SK-N-SH (cell line): ENCODE measurements around the gene RNU7-1. TPM values are rescaled to one million over a fixed set of nuclear protein-coding genes. Genes with fewer than 3 reads are reported as not detected.
A peak's percentile ranks its signal among the peaks of the same experiment; 100 is the strongest.

Source experiments
- CTCF ChIA-PET: fragments of 300-600, 350-600 bp; formaldehyde crosslinking; extraction: SDS; loops from one replicate; lab custom pipeline; 2021; lab: Yijun Ruan, JAX
- POLR2A ChIA-PET: fragments of 350-600 bp; sonication (Branson Sonifier 250); formaldehyde crosslinking; extraction: SDS; loops from one replicate; lab custom pipeline; 2020; ENCODE audit warnings: antibody characterized with exemption, inconsistent platforms; lab: Yijun Ruan, JAX
- DNase-seq: peaks from one replicate; pipeline ENCODE4 v3.0.0; 2012
- H2AFZ ChIP-seq: fragments of 200-600 bp; sonication (generic); 2 replicates; pipeline ENCODE4 v1.8.1; 2016; ENCODE audit warnings: antibody characterized with exemption, mild to moderate bottlenecking, low read depth
- H3F3A ChIP-seq: fragments of 200-600 bp; sonication (generic); replicated peaks from 2 replicates; pipeline ENCODE3; 2016; ENCODE audit warnings: antibody characterized with exemption, mild to moderate bottlenecking; ENCODE audit not compliant: insufficient read depth
- H3K27ac ChIP-seq, 2 experiments: fragments of 200-500 bp in 1 of 2; fragments of 200-600 bp in 1 of 2; sonication (Bioruptor generic) in 1 of 2; sonication (generic), shearing (Covaris generic) in 1 of 2; 2 replicates each; pipeline versions ENCODE4 v1.5.1 to v1.6.1; 2014 to 2016; ENCODE audit warnings: low read depth in 2 of 2, inconsistent platforms in 1 of 2, low read length in 1 of 2, mild to moderate bottlenecking in 1 of 2, mixed read lengths in 1 of 2
- H3K27me3 ChIP-seq: fragments of 200-600 bp; sonication (generic), shearing (Covaris generic); 2 replicates; pipeline ENCODE4 v1.6.1; 2016; ENCODE audit warnings: mixed run types; ENCODE audit not compliant: insufficient read depth
- H3K36me3 ChIP-seq, 2 experiments: fragments of 200-500 bp in 1 of 2; fragments of 200-600 bp in 1 of 2; sonication (Bioruptor generic) in 1 of 2; sonication (generic) in 1 of 2; replicated peaks in 1 of 2; 2 replicates each; pipeline versions ENCODE3 to v1.5.1; 2014 to 2016; ENCODE audit warnings: low read length in 1 of 2, mild to moderate bottlenecking in 1 of 2; ENCODE audit not compliant: insufficient read depth in 2 of 2, control insufficient read depth in 1 of 2
- H3K4me1 ChIP-seq, 2 experiments: fragments of 200-500 bp in 1 of 2; fragments of 200-600 bp in 1 of 2; sonication (Bioruptor generic) in 1 of 2; sonication (generic), shearing (Covaris generic) in 1 of 2; 2 replicates each; pipeline versions ENCODE4 v1.5.1 to v1.6.1; 2014 to 2016; ENCODE audit warnings: low read depth in 1 of 2, low read length in 1 of 2, mixed run types in 1 of 2; ENCODE audit not compliant: insufficient read depth in 2 of 2, control insufficient read depth in 1 of 2
- H3K4me2 ChIP-seq: fragments of 200-600 bp; sonication (generic), shearing (Covaris generic); 2 replicates; pipeline ENCODE4 v1.6.1; 2017; ENCODE audit warnings: mixed run types
- H3K4me3 ChIP-seq, 2 experiments: fragments of 200-500 bp in 1 of 2; fragments of 200-600 bp in 1 of 2; sonication (Bioruptor generic) in 1 of 2; sonication (generic), shearing (Covaris generic) in 1 of 2; 2 replicates each; pipeline versions ENCODE4 v1.5.1 to v1.8.1; 2014 to 2016; ENCODE audit warnings: low read depth in 2 of 2, inconsistent platforms in 1 of 2, low read length in 1 of 2, mild to moderate bottlenecking in 1 of 2, mixed read lengths in 1 of 2, moderate library complexity in 1 of 2
- H3K79me2 ChIP-seq: fragments of 200-600 bp; sonication (generic); 2 replicates; pipeline ENCODE4 v1.8.1; 2017; ENCODE audit warnings: mild to moderate bottlenecking; ENCODE audit not compliant: insufficient read depth
- H3K9ac ChIP-seq: fragments of 200-600 bp; sonication (generic); 2 replicates; pipeline ENCODE4 v1.6.1; 2017; ENCODE audit warnings: mixed run types
- H3K9me2 ChIP-seq: fragments of 200-600 bp; sonication (generic); 2 replicates; pipeline ENCODE4 v1.6.1; 2017; ENCODE audit warnings: mixed run types
- H3K9me3 ChIP-seq: fragments of 200-600 bp; sonication (generic); 2 replicates; pipeline ENCODE4 v1.6.1; 2017; ENCODE audit warnings: mixed run types, mild to moderate bottlenecking, moderate library complexity
- H4K20me1 ChIP-seq: fragments of 200-600 bp; sonication (generic); 2 replicates; pipeline ENCODE4 v1.6.1; 2017; ENCODE audit warnings: mild to moderate bottlenecking, mixed run types; ENCODE audit not compliant: insufficient read depth
- FOXJ3 ChIP-seq: sonication (generic); formaldehyde crosslinking; IDR thresholded peaks from 2 replicates; pipeline ENCODE4 v1.5.1; 2020; ENCODE audit warnings: mild to moderate bottlenecking, missing genetic modification reagents
- GATA2 ChIP-seq: sonication (generic); formaldehyde crosslinking; IDR thresholded peaks from 2 replicates; pipeline ENCODE4 v1.5.0; 2020; ENCODE audit warnings: mild to moderate bottlenecking, missing genetic modification reagents
- JUND ChIP-seq: IDR thresholded peaks from 2 replicates; pipeline ENCODE4 v1.4.0; 2012
- MEF2A ChIP-seq: IDR thresholded peaks from 2 replicates; pipeline ENCODE4 v1.4.0; 2012; ENCODE audit warnings: low read depth, borderline replicate concordance
- NFIC ChIP-seq: IDR thresholded peaks from 2 replicates; pipeline ENCODE4 v1.4.0; 2012; ENCODE audit warnings: borderline replicate concordance
- PBX3 ChIP-seq: IDR thresholded peaks from 2 replicates; pipeline ENCODE4; 2012
- POLR2AphosphoS5 ChIP-seq: IDR thresholded peaks from 2 replicates; pipeline ENCODE4 v1.6.1; 2012; ENCODE audit warnings: low read depth, low read length
- RAD21 ChIP-seq: IDR thresholded peaks from 2 replicates; pipeline ENCODE4 v1.6.1; 2012; ENCODE audit warnings: mild to moderate bottlenecking, low read length
- RCOR1 ChIP-seq: fragments of 150-350 bp; IDR thresholded peaks from 2 replicates; pipeline ENCODE4 v1.6.1; 2017; ENCODE audit warnings: antibody characterized with exemption, low read length
- SIN3A ChIP-seq: IDR thresholded peaks from 2 replicates; pipeline ENCODE4 v1.6.1; 2012; ENCODE audit warnings: low read depth, mild to moderate bottlenecking, low read length, moderate library complexity, borderline replicate concordance
- TAF1 ChIP-seq: IDR thresholded peaks from 2 replicates; pipeline ENCODE4 v1.6.1; 2012; ENCODE audit warnings: low read depth, mild to moderate bottlenecking, low read length, moderate library complexity, borderline replicate concordance
- TCF12 ChIP-seq: IDR thresholded peaks from 2 replicates; pipeline ENCODE4 v1.4.0; 2012
- WGBS: methylation state at CpG from one replicate; pipeline ENCODE4 v1.1.6; 2017; ENCODE audit warnings: low lambda C conversion rate; 5-methylcytosine and 5-hydroxymethylcytosine counted together
- polyA plus RNA-seq, 3 experiments: library from polyadenylated mRNA; depleted of rRNA; stranded (reverse); fragments of >200 nt; gene quantifications; 2 replicates each; pipeline ENCODE4 v1.2.3, GENCODE V29; 2012
- TF ChIP-seq, protein P1 (sequence below): fragments of 200-600 bp; sonication (generic); IDR thresholded peaks from 2 replicates; pipeline ENCODE4 v1.6.1; 2017; ENCODE audit warnings: antibody characterized with exemption, mild to moderate bottlenecking, moderate library complexity
- TF ChIP-seq, protein P2 (sequence below): IDR thresholded peaks from 2 replicates; pipeline ENCODE4 v1.6.1; 2012; ENCODE audit warnings: mild to moderate bottlenecking, low read depth, low read length, moderate library complexity
- TF ChIP-seq, protein P3 (sequence below): IDR thresholded peaks from 2 replicates; pipeline ENCODE4 v1.4.0; 2012; ENCODE audit warnings: low read depth, borderline replicate concordance

The RNU7-1 gene
- polyA plus RNA-seq, 1 of the 3 experiments (the other 2 are of a cell fraction): not detected

GRCh38 chr12:6954316-6955107 lies 10.9 kb downstream of the RNU7-1 start:
- DNase-seq: peak; percentile 24
- WGBS: 88% methylated on average over 16 of the region's 21 CpGs
- H4K20me1 ChIP-seq: no peaks in the 10 kb centered on the region
- no peaks in the 10 kb centered on the region for H3F3A ChIP-seq
- no peaks in the 10 kb centered on the region for H3K79me2 ChIP-seq
- H3K9me2 ChIP-seq: no peaks in the 10 kb centered on the region
- no peaks in the 10 kb centered on the region for H3K27me3 ChIP-seq
- H2AFZ ChIP-seq: no peak overlapping the region
- no peaks in the 10 kb centered on the region for H3K4me1 ChIP-seq
- H3K36me3 ChIP-seq: no peaks in the 10 kb centered on the region
- CTCF ChIA-PET: interaction anchor here (2.0 to 2.4 kb wide), 2 partner anchors 10 to 30 kb away, joined by 4 to 15 read pairs; no protein-coding TSS in a partner anchor
- H3K9ac ChIP-seq: no peak overlapping the region
- no peaks in the 10 kb centered on the region for H3K9me3 ChIP-seq
- H3K27ac ChIP-seq: no peak overlapping the region
- H3K4me2 ChIP-seq: no peak overlapping the region
- POLR2A ChIA-PET: no interaction called here
- H3K4me3 ChIP-seq: no peak overlapping the region
- TF ChIP-seq TCF12 (no peak), FOXJ3 (CRISPR knock-in tag) (no peak), SIN3A (no peak), RAD21 (no peak), NFIC (no peak), GATA2 (CRISPR knock-in tag) (no peak), PBX3 (no peak), JUND (no peak), MEF2A (no peak), TAF1 (no peak), POLR2AphosphoS5 (no peak), RCOR1 (no peak)
- TF ChIP-seq, protein P1, sequence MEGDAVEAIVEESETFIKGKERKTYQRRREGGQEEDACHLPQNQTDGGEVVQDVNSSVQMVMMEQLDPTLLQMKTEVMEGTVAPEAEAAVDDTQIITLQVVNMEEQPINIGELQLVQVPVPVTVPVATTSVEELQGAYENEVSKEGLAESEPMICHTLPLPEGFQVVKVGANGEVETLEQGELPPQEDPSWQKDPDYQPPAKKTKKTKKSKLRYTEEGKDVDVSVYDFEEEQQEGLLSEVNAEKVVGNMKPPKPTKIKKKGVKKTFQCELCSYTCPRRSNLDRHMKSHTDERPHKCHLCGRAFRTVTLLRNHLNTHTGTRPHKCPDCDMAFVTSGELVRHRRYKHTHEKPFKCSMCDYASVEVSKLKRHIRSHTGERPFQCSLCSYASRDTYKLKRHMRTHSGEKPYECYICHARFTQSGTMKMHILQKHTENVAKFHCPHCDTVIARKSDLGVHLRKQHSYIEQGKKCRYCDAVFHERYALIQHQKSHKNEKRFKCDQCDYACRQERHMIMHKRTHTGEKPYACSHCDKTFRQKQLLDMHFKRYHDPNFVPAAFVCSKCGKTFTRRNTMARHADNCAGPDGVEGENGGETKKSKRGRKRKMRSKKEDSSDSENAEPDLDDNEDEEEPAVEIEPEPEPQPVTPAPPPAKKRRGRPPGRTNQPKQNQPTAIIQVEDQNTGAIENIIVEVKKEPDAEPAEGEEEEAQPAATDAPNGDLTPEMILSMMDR: no peak
- TF ChIP-seq, protein P2, sequence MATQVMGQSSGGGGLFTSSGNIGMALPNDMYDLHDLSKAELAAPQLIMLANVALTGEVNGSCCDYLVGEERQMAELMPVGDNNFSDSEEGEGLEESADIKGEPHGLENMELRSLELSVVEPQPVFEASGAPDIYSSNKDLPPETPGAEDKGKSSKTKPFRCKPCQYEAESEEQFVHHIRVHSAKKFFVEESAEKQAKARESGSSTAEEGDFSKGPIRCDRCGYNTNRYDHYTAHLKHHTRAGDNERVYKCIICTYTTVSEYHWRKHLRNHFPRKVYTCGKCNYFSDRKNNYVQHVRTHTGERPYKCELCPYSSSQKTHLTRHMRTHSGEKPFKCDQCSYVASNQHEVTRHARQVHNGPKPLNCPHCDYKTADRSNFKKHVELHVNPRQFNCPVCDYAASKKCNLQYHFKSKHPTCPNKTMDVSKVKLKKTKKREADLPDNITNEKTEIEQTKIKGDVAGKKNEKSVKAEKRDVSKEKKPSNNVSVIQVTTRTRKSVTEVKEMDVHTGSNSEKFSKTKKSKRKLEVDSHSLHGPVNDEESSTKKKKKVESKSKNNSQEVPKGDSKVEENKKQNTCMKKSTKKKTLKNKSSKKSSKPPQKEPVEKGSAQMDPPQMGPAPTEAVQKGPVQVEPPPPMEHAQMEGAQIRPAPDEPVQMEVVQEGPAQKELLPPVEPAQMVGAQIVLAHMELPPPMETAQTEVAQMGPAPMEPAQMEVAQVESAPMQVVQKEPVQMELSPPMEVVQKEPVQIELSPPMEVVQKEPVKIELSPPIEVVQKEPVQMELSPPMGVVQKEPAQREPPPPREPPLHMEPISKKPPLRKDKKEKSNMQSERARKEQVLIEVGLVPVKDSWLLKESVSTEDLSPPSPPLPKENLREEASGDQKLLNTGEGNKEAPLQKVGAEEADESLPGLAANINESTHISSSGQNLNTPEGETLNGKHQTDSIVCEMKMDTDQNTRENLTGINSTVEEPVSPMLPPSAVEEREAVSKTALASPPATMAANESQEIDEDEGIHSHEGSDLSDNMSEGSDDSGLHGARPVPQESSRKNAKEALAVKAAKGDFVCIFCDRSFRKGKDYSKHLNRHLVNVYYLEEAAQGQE: no peak
- TF ChIP-seq, protein P3, sequence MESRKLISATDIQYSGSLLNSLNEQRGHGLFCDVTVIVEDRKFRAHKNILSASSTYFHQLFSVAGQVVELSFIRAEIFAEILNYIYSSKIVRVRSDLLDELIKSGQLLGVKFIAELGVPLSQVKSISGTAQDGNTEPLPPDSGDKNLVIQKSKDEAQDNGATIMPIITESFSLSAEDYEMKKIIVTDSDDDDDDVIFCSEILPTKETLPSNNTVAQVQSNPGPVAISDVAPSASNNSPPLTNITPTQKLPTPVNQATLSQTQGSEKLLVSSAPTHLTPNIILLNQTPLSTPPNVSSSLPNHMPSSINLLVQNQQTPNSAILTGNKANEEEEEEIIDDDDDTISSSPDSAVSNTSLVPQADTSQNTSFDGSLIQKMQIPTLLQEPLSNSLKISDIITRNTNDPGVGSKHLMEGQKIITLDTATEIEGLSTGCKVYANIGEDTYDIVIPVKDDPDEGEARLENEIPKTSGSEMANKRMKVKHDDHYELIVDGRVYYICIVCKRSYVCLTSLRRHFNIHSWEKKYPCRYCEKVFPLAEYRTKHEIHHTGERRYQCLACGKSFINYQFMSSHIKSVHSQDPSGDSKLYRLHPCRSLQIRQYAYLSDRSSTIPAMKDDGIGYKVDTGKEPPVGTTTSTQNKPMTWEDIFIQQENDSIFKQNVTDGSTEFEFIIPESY: no peak
